DMS114 treated with DMSO at 0.1 percent for 48 hours (cell line): ENCODE measurements around the gene HIBADH.

Experiments used
- DNase-seq: peaks from one replicate; lab custom pipeline; 2025; ENCODE audit not compliant: unreplicated experiment; lab: John Stamatoyannopoulos, UW

Gene HIBADH

GRCh38 chr7:27553273-27553672 lies 109.4 kb downstream of the HIBADH start:
- no peak for DNase-seq

GRCh38 chr7:27551803-27552400 lies 110.8 kb downstream of the HIBADH start:
- DNase-seq: no peak

- no peak for DNase-seq
These were observed 113.1 kb downstream of the HIBADH start for GRCh38 chr7:27549606-27550005.

- DNase-seq: no peak
These were observed 114.4 kb downstream of the HIBADH start for GRCh38 chr7:27548304-27548703.

GRCh38 chr7:27547401-27547800 lies 115.3 kb downstream of the HIBADH start:
- DNase-seq: no peak

GRCh38 chr7:27546610-27547009 lies 116.1 kb downstream of the HIBADH start:
- no peak for DNase-seq

- DNase-seq: no peak
These were observed 126.9 kb downstream of the HIBADH start for GRCh38 chr7:27535795-27536194.

GRCh38 chr7:27533652-27534081 lies 129.0 kb downstream of the HIBADH start:
- no peak for DNase-seq

- DNase-seq: no peak
These were observed 130.4 kb downstream of the HIBADH start for GRCh38 chr7:27532314-27532713.

- no peak for DNase-seq
These were observed 135.4 kb downstream of the HIBADH start for GRCh38 chr7:27527348-27527714.

GRCh38 chr7:27526611-27527347 lies 135.9 kb downstream of the HIBADH start:
- no peak for DNase-seq

GRCh38 chr7:27526131-27526530 lies 136.6 kb downstream of the HIBADH start:
- DNase-seq: no peak

GRCh38 chr7:27523321-27523720 lies 139.4 kb downstream of the HIBADH start:
- DNase-seq: no peak

- no peak for DNase-seq
These were observed 140.1 kb downstream of the HIBADH start for GRCh38 chr7:27522566-27522965.

GRCh38 chr7:27520815-27521790 lies 141.6 kb downstream of the HIBADH start:
- no peak for DNase-seq

- DNase-seq: no peak
These were observed 142.8 kb downstream of the HIBADH start for GRCh38 chr7:27519793-27520469.

GRCh38 chr7:27518561-27519350 lies 143.9 kb downstream of the HIBADH start:
- DNase-seq: no peak

GRCh38 chr7:27516421-27516820 lies 146.3 kb downstream of the HIBADH start:
- DNase-seq: no peak

- no peak for DNase-seq
These were observed 146.8 kb downstream of the HIBADH start for GRCh38 chr7:27515933-27516332.

- DNase-seq: no peak
These were observed 147.8 kb downstream of the HIBADH start for GRCh38 chr7:27514861-27515260.
